ENCODE measurements around the gene FMN1. TPM values are rescaled to one million over a fixed set of nuclear protein-coding genes. Genes with fewer than 3 reads are reported as not detected.

Gene FMN1
- total and polyA plus RNA-seq, 2 experiments from 2014 or later = 0.93 to 2.2 TPM

DNA sequence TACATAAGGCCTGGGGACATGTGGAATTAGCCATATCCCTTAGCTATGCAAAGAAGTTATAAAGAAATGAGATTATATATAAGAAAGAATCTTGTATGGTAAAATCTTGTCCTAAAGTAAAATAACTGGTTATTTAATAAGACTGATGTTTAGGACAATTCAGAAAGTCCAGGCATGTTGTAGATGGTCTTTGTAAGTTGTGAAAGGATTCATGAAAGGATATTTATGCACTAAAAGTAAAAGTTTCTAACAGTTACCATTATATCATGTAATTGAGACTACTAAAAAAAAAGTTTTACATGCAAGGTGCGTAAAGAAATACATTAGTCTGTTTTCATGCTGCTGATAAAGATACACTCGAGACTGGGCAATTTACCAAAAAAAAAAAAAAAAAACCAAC, 146.3 kb downstream of the FMN1 start:
- Histone ChIP-seq H3K9me2 (ENCODE audit: insufficient read depth) (no peaks in the 10 kb centered on the region), H3K4me2 (ENCODE audit: unreplicated experiment) (no peak overlapping the region), H3K36me3 (ENCODE audit: low read depth) (no peaks in the 10 kb centered on the region), H3K4me1 (ENCODE audit: insufficient read depth) (no peaks in the 10 kb centered on the region), H3K79me2 (ENCODE audit: insufficient read depth) (no peaks in the 10 kb centered on the region), H3K27me3 (replicated peaks; ENCODE audit: insufficient read depth) (no peaks in the 10 kb centered on the region), H3F3A (ENCODE audit: insufficient read depth) (no peaks in the 10 kb centered on the region), H3K27ac (no peak overlapping the region), H2AFZ (no peak overlapping the region), H4K20me1 (ENCODE audit: insufficient read depth) (no peaks in the 10 kb centered on the region), H3K9ac (no peak overlapping the region), H3K9me3 (ENCODE audit: low read depth) (no peaks in the 10 kb centered on the region), H3K4me3 (no peak overlapping the region)
- no peak for DNase-seq
- WGBS, 2 experiments (ENCODE audit: low coverage in 1 of 2, low lambda C conversion rate in 2 of 2, missing lambda C conversion rate in 2 of 2) = 62 to 75% methylated on average over 2 of the region's 2 CpGs
- in situ Hi-C loops (cut with MboI) = no loop called here
- TF ChIP-seq EZH2phosphoT487 (IDR thresholded peaks at IDR 0.05; ENCODE audit: insufficient read depth, low read depth) (no peak), EZH2 (IDR thresholded peaks at IDR 0.05; ENCODE audit: insufficient read depth, poor library complexity, severe bottlenecking) (no peak)

DNA sequence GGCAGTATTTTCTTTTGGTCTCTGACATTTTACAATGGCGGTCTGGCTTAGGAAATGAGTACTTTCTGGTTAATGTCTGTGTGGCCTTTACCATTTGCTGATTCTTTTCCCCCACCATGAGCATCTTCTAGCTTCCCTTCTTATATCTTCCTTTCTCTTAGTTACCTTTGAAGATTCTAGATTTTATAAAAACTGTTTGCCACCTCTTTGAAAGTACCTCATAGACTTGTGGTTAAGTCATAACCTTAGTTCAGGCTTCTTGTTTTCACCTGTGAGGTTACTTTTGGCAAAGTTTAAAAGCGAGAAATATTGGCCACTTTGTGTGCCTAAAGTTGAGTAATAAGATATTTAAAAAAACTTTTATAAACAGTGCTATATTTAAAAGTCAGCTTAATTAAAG, 147.4 kb downstream of the FMN1 start:
- H3K9me2 ChIP-seq (ENCODE audit: insufficient read depth) = no peaks in the 10 kb centered on the region
- H3K36me3 ChIP-seq (ENCODE audit: low read depth) = no peaks in the 10 kb centered on the region
- no peak for TF ChIP-seq EZH2phosphoT487 (IDR thresholded peaks at IDR 0.05; ENCODE audit: insufficient read depth, low read depth)
- no peaks in the 10 kb centered on the region for H3K9me3 ChIP-seq (ENCODE audit: low read depth)
- no peak overlapping the region for H2AFZ ChIP-seq
- H3F3A ChIP-seq (ENCODE audit: insufficient read depth) = no peaks in the 10 kb centered on the region
- no peaks in the 10 kb centered on the region for H3K79me2 ChIP-seq (ENCODE audit: insufficient read depth)
- H3K4me3 ChIP-seq = no peak overlapping the region
- H4K20me1 ChIP-seq (ENCODE audit: insufficient read depth) = no peaks in the 10 kb centered on the region
- H3K27ac ChIP-seq = no peak overlapping the region
- no peak for DNase-seq
- H3K4me1 ChIP-seq (ENCODE audit: insufficient read depth) = no peaks in the 10 kb centered on the region
- in situ Hi-C loops (cut with MboI) = no loop called here
- 64 to 67% methylated on average over 2 of the region's 2 CpGs for WGBS, 2 experiments (ENCODE audit: low coverage in 1 of 2, low lambda C conversion rate in 2 of 2, missing lambda C conversion rate in 2 of 2)
- no peaks in the 10 kb centered on the region for H3K27me3 ChIP-seq (replicated peaks; ENCODE audit: insufficient read depth)
- no peak overlapping the region for H3K4me2 ChIP-seq (ENCODE audit: unreplicated experiment)
- no peak overlapping the region for H3K9ac ChIP-seq

DNA sequence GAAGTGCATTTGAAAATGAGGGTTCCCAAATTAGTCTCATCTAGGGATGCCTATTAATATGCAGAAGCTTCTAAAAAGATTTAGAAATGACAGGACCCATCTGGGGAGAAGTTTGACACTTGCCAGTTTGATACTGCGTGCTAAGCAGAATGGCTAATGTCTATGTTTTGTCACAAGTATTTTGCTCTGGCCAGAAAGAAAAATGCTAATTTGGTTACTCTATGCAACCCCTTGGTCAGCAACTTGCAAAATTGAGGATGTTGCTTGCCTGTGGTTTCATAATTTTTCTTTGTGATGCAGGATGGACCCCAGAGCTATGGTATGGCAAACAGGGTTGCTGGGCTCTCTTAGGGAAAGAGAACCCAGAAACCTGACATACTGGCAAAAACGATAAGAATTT, 148.2 kb downstream of the FMN1 start:
- no peak for TF ChIP-seq EZH2phosphoT487 (IDR thresholded peaks at IDR 0.05; ENCODE audit: insufficient read depth, low read depth)
- no peak for TF ChIP-seq EZH2 (IDR thresholded peaks at IDR 0.05; ENCODE audit: insufficient read depth, poor library complexity, severe bottlenecking)
- no peaks in the 10 kb centered on the region for H3K4me1 ChIP-seq (ENCODE audit: insufficient read depth)
- no peak overlapping the region for H3K4me3 ChIP-seq
- H3K9me2 ChIP-seq (ENCODE audit: insufficient read depth) = no peaks in the 10 kb centered on the region
- H3F3A ChIP-seq (ENCODE audit: insufficient read depth) = no peaks in the 10 kb centered on the region
- no peaks in the 10 kb centered on the region for H3K27me3 ChIP-seq (replicated peaks; ENCODE audit: insufficient read depth)
- H3K9ac ChIP-seq = no peak overlapping the region
- in situ Hi-C loops (cut with MboI) = no loop called here
- no peak overlapping the region for H2AFZ ChIP-seq
- no peak for DNase-seq
- H3K9me3 ChIP-seq (ENCODE audit: low read depth) = no peaks in the 10 kb centered on the region
- H3K36me3 ChIP-seq (ENCODE audit: low read depth) = no peaks in the 10 kb centered on the region
- no peaks in the 10 kb centered on the region for H4K20me1 ChIP-seq (ENCODE audit: insufficient read depth)
- 53 to 64% methylated on average over 2 of the region's 2 CpGs for WGBS, 2 experiments (ENCODE audit: low coverage in 1 of 2, low lambda C conversion rate in 2 of 2, missing lambda C conversion rate in 2 of 2)
- H3K79me2 ChIP-seq (ENCODE audit: insufficient read depth) = no peaks in the 10 kb centered on the region
- H3K4me2 ChIP-seq (ENCODE audit: unreplicated experiment) = no peak overlapping the region
- no peak overlapping the region for H3K27ac ChIP-seq

DNA sequence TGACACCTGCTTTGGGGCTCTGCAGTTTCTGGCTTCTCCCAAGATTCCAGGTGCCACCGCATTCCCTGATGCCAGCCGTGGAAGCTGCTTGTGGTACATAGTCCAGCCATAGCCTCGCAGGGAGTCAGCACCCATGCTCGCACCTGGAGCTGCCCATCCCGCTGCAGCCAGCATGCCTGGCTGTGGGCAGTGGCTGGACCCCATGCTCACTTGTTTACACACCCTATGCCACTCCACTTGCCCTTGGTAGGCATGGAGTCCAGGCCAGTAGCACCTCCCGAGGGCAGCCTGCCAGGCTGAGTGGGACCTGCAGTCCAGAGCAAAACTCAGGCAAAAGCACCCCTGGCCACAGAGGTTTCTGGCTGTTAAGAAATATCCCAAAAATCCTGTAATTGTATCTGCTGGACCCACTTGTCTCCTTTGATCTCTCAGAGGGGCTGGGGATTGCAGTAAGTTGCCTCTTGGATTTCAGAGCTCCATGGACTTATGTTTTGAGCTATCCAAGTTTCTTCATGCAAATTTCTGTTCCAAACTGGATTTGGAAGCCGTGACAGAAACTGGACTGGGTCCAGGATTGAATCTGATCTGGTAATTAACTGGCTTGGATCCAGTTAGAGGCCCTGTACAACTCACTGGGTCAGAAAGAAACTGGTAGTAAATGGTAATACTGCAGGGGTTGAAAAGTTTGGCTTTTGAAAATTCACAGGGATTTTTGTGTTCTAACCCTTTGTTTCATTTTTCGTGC, 149.3 kb downstream of the FMN1 start:
- in situ Hi-C loops (cut with MboI) = no loop called here
- H2AFZ ChIP-seq = no peak overlapping the region
- no peak for DNase-seq
- TF ChIP-seq EZH2 (IDR thresholded peaks at IDR 0.05; ENCODE audit: insufficient read depth, poor library complexity, severe bottlenecking) = no peak
- TF ChIP-seq EZH2phosphoT487 (IDR thresholded peaks at IDR 0.05; ENCODE audit: insufficient read depth, low read depth) = no peak
- H3K9me3 ChIP-seq (ENCODE audit: low read depth) = no peaks in the 10 kb centered on the region
- H3K4me1 ChIP-seq (ENCODE audit: insufficient read depth) = no peaks in the 10 kb centered on the region
- H3K4me3 ChIP-seq = no peak overlapping the region
- no peaks in the 10 kb centered on the region for H3K79me2 ChIP-seq (ENCODE audit: insufficient read depth)
- H3K4me2 ChIP-seq (ENCODE audit: unreplicated experiment) = no peak overlapping the region
- no peaks in the 10 kb centered on the region for H3K9me2 ChIP-seq (ENCODE audit: insufficient read depth)
- no peaks in the 10 kb centered on the region for H3F3A ChIP-seq (ENCODE audit: insufficient read depth)
- no peak overlapping the region for H3K27ac ChIP-seq
- H3K9ac ChIP-seq = no peak overlapping the region
- peaks cover 7% of the 10 kb centered on the region; the same call in 1 of the 2 replicates for H3K27me3 ChIP-seq (replicated peaks; ENCODE audit: insufficient read depth)
- no peaks in the 10 kb centered on the region for H3K36me3 ChIP-seq (ENCODE audit: low read depth)
- WGBS, 2 experiments (ENCODE audit: low coverage in 1 of 2, low lambda C conversion rate in 2 of 2, missing lambda C conversion rate in 2 of 2) = 58 to 65% methylated on average over 8 of the region's 8 CpGs
- H4K20me1 ChIP-seq (ENCODE audit: insufficient read depth) = no peaks in the 10 kb centered on the region
